GM18861 (cell line): Measurements from ENCODE around the gene LDLRAP1.
A peak's percentile ranks its signal among the peaks of the same experiment; 100 is the strongest.

Experiments used
- ATAC-seq: cut with Tn5 transposase; IDR thresholded peaks from one replicate; pipeline ENCODE4 v1.9.1; 2021; ENCODE audit not compliant: unreplicated experiment

Gene LDLRAP1

GRCh38 chr1:25561421-25562100 lies 18.2 kb downstream of the LDLRAP1 start:
- no peak for ATAC-seq

- ATAC-seq, result peak; percentile 57
These were observed 18.9 kb downstream of the LDLRAP1 start for GRCh38 chr1:25562101-25562927.

DNA sequence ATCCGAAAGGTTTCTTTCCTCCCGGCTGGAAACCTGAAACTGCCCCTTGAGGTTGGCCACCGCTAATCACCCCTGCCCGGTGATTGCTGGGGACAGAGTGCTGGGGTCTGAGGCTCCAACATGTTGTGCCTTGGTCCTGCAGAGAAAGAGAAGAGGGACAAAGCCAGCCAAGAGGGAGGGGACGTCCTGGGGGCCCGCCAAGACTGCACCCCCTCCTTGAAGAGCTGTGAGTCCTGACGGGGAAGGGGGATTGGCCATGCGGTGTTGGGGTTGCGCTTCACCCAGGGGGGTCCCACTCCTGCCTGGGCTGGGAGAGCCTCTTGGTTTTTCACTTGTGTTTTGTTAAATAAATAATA lies 19.5 kb downstream of the LDLRAP1 start:
- no peak for ATAC-seq

- ATAC-seq, result no peak
These were observed 20.2 kb downstream of the LDLRAP1 start for GRCh38 chr1:25563330-25564215.

DNA sequence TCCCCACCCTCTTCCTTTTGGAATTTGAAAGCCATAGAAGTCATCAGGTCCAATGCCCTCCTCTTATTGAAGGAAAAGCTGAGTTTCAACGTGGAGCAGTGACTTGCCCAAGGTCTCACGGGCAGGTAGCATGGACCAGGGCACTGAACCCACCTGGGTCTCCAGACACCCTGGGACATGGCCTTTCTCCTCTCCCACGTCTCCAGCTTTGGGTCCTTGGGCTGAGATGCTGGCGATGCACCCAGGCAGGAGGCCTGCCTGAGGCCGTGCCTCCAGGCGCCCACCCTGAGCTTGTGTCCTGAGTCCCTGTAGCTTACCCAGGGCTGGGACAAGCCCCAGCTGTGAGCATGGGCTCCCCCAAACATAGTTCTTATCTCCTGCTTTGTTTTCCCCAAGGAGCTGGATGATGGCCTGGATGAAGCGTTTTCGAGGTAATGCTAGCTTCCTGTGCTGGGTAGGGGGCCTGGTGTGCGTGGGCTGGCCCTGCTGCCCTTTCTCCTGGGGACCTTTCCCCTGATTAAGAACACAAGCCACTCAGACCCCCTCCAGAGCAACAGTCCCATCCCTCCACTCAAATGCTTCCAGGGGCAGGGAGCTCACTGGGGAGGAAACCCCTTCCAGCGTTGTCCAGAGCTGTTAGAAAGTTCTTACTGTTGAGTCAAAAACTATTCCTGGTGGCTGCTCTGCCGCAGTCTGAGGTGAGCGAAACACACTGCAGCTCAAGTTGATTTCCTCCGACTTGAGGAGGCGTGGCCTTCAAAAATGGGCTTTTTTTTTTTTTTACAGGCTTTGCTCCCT lies 21.6 kb downstream of the LDLRAP1 start:
- ATAC-seq, result no peak

GRCh38 chr1:25565626-25566025 lies 22.2 kb downstream of the LDLRAP1 start:
- ATAC-seq, result no peak

DNA sequence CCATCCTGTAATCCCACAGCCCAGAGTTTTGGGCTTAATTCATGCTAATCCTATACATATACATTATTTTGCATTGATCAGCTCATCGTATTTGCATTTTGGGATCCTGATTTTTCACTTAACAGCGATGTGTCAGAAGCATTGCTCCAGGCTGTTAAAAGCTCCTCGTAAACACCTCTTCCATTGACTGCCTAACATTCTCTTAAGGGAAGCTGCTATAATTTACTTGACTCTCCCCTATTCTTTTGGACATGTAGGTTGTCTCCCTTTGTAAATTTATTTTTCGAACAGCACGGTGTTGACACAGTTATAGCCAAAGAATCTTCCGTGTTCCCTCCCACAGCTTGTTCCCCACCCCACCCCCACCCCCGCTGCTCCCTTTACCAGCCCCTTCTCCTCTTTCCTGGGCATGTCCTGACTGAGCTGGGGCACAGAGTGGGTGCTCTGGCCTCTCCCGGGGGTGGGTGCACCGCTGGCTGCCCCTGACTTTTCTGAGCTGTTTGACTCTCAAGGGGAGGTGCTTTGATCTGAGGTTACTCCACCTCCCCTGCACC lies 22.8 kb downstream of the LDLRAP1 start:
- ATAC-seq, result no peak

DNA sequence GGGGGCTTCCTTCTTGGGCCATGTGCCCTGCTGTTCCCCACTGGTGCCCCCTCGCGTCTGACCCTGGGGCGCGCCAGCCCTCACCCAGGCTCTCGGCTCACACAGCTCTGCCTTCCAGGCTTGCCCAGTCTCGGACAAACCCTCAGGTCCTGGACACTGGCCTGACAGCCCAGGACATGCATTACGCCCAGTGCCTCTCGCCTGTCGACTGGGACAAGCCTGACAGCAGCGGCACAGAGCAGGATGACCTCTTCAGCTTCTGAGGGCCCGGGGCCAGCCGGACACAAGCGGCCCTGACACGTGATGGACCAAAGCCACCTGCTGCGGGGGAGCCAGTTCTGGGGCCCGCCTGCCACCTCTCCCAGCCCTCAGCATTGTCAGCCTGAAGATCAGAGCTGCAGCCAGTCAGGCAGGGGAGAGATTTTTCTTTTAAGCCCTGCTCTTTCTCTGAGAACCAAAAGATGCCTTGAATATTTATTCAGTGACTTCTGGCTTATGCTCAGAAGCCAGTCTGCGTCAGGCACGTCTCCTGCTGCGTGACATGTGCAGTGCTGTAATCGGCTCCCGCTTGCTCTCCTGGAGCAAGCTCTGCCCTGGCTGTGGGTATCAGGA lies 23.4 kb downstream of the LDLRAP1 start:
- no peak for ATAC-seq

DNA sequence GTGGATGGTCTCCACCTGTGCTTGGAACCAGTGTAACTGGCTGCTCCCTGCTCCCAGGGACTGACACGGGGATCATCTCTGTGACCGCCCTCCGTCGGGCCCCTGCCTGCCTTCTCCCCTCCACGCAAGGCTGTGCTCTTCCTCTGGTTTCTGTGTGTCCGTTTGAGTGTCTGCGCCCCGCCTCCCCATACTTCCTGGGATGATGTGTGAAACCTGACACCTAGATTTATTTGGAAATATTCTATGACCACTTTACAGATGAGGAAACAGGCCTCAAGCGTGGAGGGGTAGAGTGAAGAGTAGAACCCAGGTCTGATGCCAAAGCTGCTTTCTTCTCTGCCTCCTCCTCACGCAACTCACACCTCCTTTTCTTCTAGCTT lies 24.3 kb downstream of the LDLRAP1 start:
- ATAC-seq, result no peak

DNA sequence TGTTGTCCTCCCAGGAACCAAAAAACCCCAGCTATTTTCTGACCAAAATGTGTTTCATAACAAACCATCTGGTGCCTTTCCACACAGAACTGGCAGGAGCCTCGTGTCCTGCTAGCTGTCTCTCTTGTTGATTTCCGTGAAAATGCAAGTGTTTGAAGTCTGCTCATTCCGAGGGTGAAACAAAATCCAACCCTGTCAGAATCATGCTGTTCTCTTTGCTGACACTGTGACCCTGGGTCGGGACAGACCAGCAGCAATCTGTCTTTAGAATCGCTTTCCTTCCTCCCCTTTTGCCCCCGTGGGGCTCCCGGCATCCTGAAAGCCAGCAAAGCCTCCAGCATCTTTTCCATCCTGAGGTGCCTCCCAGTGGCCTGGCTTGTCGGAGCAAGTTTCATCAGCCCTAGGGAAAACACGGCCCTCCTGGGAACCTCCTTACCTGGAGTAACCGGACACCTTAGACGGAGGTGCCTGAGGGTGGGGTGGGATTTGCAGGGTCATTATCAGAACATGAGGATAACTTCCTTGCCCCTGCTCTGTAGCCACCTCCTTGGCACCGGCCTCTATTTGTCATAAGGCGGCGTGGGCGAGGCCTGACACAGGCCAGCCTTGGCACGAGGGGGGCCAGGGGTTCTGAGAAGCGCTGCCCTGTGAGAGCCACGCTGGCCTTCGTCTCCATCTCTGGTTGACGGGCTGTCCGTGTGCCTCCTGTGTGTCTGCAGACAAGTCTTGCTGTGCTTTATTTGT lies 24.9 kb downstream of the LDLRAP1 start:
- ATAC-seq, result no peak

GRCh38 chr1:25568834-25569596 lies 25.6 kb downstream of the LDLRAP1 start:
- ATAC-seq, result no peak

DNA sequence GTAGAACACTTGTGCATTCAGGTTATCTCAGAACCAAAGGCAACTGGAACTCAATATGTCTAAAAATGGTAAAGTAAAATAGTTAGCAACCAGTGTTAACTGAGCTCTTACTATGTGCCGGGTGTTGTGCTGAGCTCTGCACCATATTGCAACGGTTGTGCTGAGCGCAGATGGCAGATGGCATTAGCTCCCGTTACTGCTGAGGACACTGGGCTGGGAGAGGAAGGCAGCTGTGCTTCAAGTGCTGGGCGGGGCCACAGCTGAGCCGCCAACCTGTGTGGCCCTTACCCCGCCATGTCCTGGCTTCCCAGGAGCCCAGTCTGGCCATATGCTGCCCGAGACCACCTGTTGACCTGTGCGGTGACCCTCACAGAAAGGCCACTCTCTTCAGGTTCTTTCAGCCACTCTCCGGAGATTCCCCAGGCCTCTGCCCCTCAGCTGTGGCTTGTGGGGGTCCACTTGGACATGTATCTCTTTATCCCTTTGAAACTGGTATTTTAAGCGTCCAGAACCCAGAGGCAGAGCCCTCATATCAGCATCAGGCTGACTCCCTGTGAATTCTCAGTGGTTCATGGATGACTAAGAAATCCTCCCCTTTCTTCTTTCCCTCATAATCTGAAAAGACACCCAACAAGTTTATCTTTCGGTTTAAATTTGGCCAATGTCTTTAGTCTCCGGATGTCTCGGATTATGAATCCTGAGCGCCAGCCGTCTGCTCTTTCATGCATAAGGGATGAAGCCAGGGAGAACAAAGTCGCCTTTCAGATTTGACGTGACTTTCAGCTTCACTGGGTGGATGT lies 26.4 kb downstream of the LDLRAP1 start:
- ATAC-seq, result no peak

- ATAC-seq, result no peak
These were observed 27.6 kb downstream of the LDLRAP1 start for GRCh38 chr1:25570798-25571521.

DNA sequence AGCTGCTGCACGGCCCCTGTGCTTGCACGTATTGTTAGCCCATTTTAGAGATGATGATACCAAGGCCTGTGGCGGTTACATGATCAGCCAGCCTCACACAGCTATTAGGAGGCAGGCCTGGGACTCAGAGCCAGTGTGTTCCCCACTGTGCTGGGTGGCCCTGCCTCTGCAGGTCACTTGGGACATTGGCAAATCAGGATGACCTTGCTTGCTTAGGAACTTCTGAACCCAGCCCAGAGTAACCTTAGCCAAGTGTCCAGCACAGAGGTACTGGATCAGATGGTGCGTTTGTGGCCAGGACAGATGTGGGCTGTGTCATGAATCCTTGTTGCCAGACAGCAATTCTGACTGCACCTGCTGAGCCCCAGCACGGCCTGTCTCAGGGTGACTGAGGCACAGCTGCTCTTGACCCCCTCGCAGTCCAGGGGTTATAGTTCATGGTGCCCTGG lies 28.1 kb downstream of the LDLRAP1 start:
- ATAC-seq, result no peak

DNA sequence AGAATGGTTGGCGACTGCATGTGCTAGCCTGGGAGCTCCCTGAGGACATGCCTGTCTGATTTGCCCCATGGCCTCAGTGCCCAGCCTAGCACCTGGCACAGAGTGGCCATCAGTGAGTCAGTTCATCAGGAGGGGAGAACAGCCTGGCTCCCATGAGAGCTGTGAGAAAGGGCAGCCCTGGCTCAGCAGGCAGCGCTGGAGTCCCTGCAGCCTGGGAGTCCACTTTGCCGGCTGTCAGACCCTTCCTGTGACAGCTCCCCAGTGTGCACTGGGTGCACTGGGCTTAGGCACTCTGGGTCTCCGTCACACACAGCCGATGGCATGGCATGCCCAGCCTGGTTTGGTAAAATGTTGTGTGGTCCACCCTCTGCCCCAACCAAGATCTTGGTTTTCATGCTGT lies 28.7 kb downstream of the LDLRAP1 start:
- no peak for ATAC-seq

GRCh38 chr1:25572708-25573590 lies 29.5 kb downstream of the LDLRAP1 start:
- no peak for ATAC-seq
